Neural progenitor cell (in vitro differentiated cells): ENCODE measurements around the gene MEMO1.

Source experiments
- CTCF ChIP-seq: fragments of 200-600 bp; sonication (generic); IDR thresholded peaks from 2 replicates; pipeline ENCODE4 v1.5.1; 2017; ENCODE audit warnings: antibody characterized with exemption, mild to moderate bottlenecking
- EZH2 ChIP-seq: fragments of 200-600 bp; sonication (generic); IDR thresholded peaks from 2 replicates; pipeline ENCODE4 v1.6.1; 2017; ENCODE audit warnings: antibody characterized with exemption, mild to moderate bottlenecking, moderate library complexity

DNA sequence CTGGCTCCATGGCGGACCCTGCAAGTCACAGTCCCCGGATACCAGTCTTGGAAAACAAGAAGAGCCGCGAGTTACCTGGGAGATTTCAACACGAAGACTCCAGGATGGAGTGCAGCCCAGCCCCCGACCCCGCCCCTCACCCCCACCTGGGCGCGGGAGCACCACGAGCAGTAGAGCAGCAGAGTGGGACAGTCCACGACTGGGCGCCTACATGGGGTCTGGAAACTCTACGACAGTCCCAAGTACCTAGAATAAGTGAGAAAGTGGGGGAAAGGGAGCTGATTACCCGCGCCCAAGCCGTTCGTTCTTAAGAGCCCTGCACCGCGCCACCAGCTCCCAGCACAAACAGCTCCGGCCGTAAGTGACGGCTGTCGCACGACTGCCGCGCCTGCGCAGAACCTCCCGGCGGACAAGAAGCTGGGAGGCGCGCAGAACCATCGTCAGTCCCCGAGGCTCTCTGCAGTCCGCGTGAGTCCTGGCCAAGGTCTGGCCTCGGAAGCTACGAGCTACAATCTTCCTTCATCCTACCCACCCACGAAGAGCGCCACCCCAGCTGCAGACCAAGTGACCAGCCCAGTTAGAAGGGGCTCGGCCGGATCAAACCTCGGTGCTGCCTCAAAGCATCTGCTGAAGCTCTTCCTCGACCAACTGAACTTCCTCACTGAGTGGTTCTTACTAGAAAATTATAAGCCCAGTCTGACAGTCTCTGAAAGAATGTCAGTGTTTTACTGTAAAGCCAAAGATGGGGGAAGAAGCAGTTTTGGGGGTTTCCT lies 28.8 kb upstream of the MEMO1 start, which contains the start of gene DPY30:
- TF ChIP-seq CTCF (no peak), EZH2 (no peak)
